Naive thymus-derived CD4-positive, alpha-beta T cell (primary cell): ENCODE data around the gene APLP1. TPM values are rescaled to one million over a fixed set of nuclear protein-coding genes. Genes with fewer than 3 reads are reported as not detected.
"Not testable (repeated sequence)": the region's sequence is repeated elsewhere in the genome, so short reads cannot be mapped to it uniquely, and the experiment has no call there.

ENCODE experiments used
- ATAC-seq: fragments of 150-1000 bp; cut with Tn5 transposase; 2 replicates; pipeline ENCODE4 v1.10.0; 2021; ENCODE audit warnings: mild to moderate bottlenecking, moderate library complexity
- CTCF ChIA-PET: fragments of 350-600 bp; sonication (Branson Sonifier 250); formaldehyde crosslinking; loops from one replicate; lab custom pipeline; 2021; ENCODE audit warnings: antibody characterized with exemption; lab: Charles Lee
- POLR2A ChIA-PET: fragments of 350-600 bp; sonication (Branson Sonifier 250); formaldehyde crosslinking; loops from one replicate; lab custom pipeline; 2021; ENCODE audit warnings: antibody characterized with exemption, inconsistent platforms; lab: Charles Lee
- DNase-seq, 9 donors: peaks; one replicate each; pipeline versions ENCODE4 v3.0.0 to v3.0.0-alpha.2; 2020 to 2022; ENCODE audit warnings: mixed read lengths in 1 of 9
- H3K27ac ChIP-seq: one replicate; pipeline ENCODE4 v1.7.0; 2013; ENCODE audit warnings: mild to moderate bottlenecking, low read depth, low read length, moderate library complexity
- H3K27me3 ChIP-seq, 2 donors: one replicate each; pipeline ENCODE4 v1.7.0; 2013; ENCODE audit warnings: low read length in 2 of 2, mild to moderate bottlenecking in 2 of 2, moderate library complexity in 2 of 2; ENCODE audit not compliant: control insufficient read depth in 2 of 2, insufficient read depth in 2 of 2
- H3K36me3 ChIP-seq, 3 experiments: 1 replicate in 2 of 3; 2 replicates in 1 of 3; pipeline ENCODE4 v1.7.0; 2013; ENCODE audit warnings: low read length in 3 of 3, mild to moderate bottlenecking in 3 of 3, moderate library complexity in 1 of 3; ENCODE audit not compliant: insufficient read depth in 3 of 3, control insufficient read depth in 2 of 3
- H3K4me1 ChIP-seq, 2 donors: one replicate each; pipeline ENCODE4 v1.7.0; 2013; ENCODE audit warnings: low read length in 2 of 2, mild to moderate bottlenecking in 2 of 2, moderate library complexity in 1 of 2; ENCODE audit not compliant: control insufficient read depth in 2 of 2, insufficient read depth in 2 of 2
- H3K4me3 ChIP-seq: 2 replicates; pipeline ENCODE4 v1.7.0; 2013; ENCODE audit warnings: mild to moderate bottlenecking, low read length
- H3K9me3 ChIP-seq, 3 experiments: 1 replicate in 2 of 3; 2 replicates in 1 of 3; pipeline ENCODE4 v1.7.0; 2013; ENCODE audit warnings: low read length in 3 of 3; ENCODE audit not compliant: control insufficient read depth in 2 of 3
- H3K27ac Mint-ChIP-seq, 9 donors: one replicate each; pipeline ENCODE4 v1.8.0; 2020 to 2022; ENCODE audit warnings: mixed read lengths in 9 of 9, mild to moderate bottlenecking in 8 of 9, moderate library complexity in 5 of 9, inconsistent platforms in 2 of 9
- H3K27me3 Mint-ChIP-seq, 5 donors: one replicate each; pipeline ENCODE4 v1.8.0; 2021 to 2022; ENCODE audit warnings: mixed read lengths in 5 of 5, mild to moderate bottlenecking in 1 of 5
- H3K36me3 Mint-ChIP-seq, 5 donors: one replicate each; pipeline ENCODE4 v1.8.0; 2020 to 2022; ENCODE audit warnings: mixed read lengths in 5 of 5, mild to moderate bottlenecking in 3 of 5, inconsistent platforms in 1 of 5
- H3K4me1 Mint-ChIP-seq, 7 donors: one replicate each; pipeline ENCODE4 v1.8.0; 2020 to 2022; ENCODE audit warnings: mixed read lengths in 7 of 7, mild to moderate bottlenecking in 3 of 7, inconsistent platforms in 1 of 7
- H3K4me3 Mint-ChIP-seq, 10 donors: one replicate each; pipeline ENCODE4 v1.8.0; 2020 to 2022; ENCODE audit warnings: mild to moderate bottlenecking in 10 of 10, mixed read lengths in 10 of 10, moderate library complexity in 6 of 10, inconsistent platforms in 2 of 10
- H3K9me3 Mint-ChIP-seq, 11 donors: one replicate each; pipeline ENCODE4 v1.8.0; 2020 to 2022; ENCODE audit warnings: mixed read lengths in 11 of 11, mild to moderate bottlenecking in 4 of 11, inconsistent platforms in 1 of 11, moderate library complexity in 1 of 11
- intact Hi-C, 2 donors: fragments of 100-400 bp; cut with micrococcal nuclease; formaldehyde crosslinking; loops; one replicate each; pipeline ENCODE4 v1.15.1; 2023
- polyA plus RNA-seq, 2 donors: library from polyadenylated mRNA; unstranded; fragments of 300-500 nt; fragmentation: Illumina TruSeq; gene quantifications; one replicate each; pipeline ENCODE4 v1.2.3, GENCODE V29; 2021
- total RNA-seq, 6 experiments: library from RNA in 5 of 6; stranded (reverse) in 5 of 6; gene quantifications; 1 replicate in 5 of 6; 2 replicates in 1 of 6; pipeline ENCODE4 v1.2.3 and lab custom pipeline; 2021 to 2026

APLP1 gene
- total and polyA plus RNA-seq, 7 experiments from 2014 or later = 2.4 TPM; not detected in 6

- no peaks in the 10 kb centered on the region for H3K27me3 Mint-ChIP-seq
- peak overlapping the region in 9 of 10 donors; percentile 30 to 77 (median 66) for H3K4me3 Mint-ChIP-seq
- Histone ChIP-seq H3K4me1 (peaks cover 18 to 21% of the 10 kb centered on the region in 2 donors), H3K27ac (peak overlapping the region; percentile 36), H3K4me3 (no peak overlapping the region), H3K9me3 (no peaks in the 10 kb centered on the region), H3K27me3 (no peaks in the 10 kb centered on the region), H3K36me3 (peaks cover 0 to 4% (median 0%) of the 10 kb centered on the region in 3 experiments)
- CTCF ChIA-PET = interaction anchor here (1.4 kb wide), 1 partner anchor 27 kb away, joined by 9 read pairs; no protein-coding TSS in a partner anchor
- ATAC-seq = peak; percentile 92
- peaks cover 21 to 49% (median 38%) of the 10 kb centered on the region in 7 donors for H3K4me1 Mint-ChIP-seq
- no peaks in the 10 kb centered on the region for H3K36me3 Mint-ChIP-seq
- POLR2A ChIA-PET = interaction anchor here (1.0 to 1.6 kb wide), 4 partner anchors 9 to 93 kb away, joined by 3 to 8 read pairs (median 4); partner anchors contain the start of gene NFKBID
- peak overlapping the region; percentile 42 to 89 (median 63) for H3K27ac Mint-ChIP-seq
- H3K9me3 Mint-ChIP-seq = no peaks in the 10 kb centered on the region
- DNase-seq = peak in 3 of 9 donors; percentile 17 to 32 (median 20)
- intact Hi-C loops = no loop called here
These were observed 40.8 kb downstream of the APLP1 start for GRCh38 chr19:35908973-35909683.

DNA sequence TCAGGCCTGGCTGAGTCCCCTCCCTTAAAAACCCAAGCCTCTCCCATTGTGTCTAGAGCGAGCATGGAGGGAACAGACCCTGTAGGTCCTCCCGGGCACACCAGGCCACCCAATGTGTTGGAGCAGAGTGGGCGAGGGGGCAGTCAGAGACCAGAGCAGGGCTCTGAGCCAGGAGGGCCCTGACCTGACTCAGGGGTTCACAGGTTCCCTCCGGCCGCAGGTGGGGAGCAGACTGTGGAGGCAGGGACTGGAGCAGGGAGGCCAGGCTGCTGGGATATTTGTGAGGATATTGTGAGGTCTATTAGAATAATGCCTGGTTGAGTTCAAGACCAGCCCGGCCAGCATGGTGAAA, 41.3 kb downstream of the APLP1 start:
- H3K4me3 Mint-ChIP-seq = peak overlapping the region in 2 of 10 donors; percentile 38 to 66
- peak overlapping the region in 5 of 9 donors; percentile 45 to 89 (median 71) for H3K27ac Mint-ChIP-seq
- no peaks in the 10 kb centered on the region for H3K27me3 Mint-ChIP-seq
- ATAC-seq = no peak
- H3K4me3 ChIP-seq = no peak overlapping the region
- H3K4me1 Mint-ChIP-seq = peaks cover 16 to 44% (median 33%) of the 10 kb centered on the region in 7 donors
- DNase-seq = no peak
- H3K27me3 ChIP-seq = no peaks in the 10 kb centered on the region
- no peaks in the 10 kb centered on the region for H3K36me3 ChIP-seq
- H3K9me3 Mint-ChIP-seq = no peaks in the 10 kb centered on the region
- peaks cover 13 to 16% of the 10 kb centered on the region in 2 donors for H3K4me1 ChIP-seq
- intact Hi-C loops = no loop called here
- no peaks in the 10 kb centered on the region for H3K36me3 Mint-ChIP-seq
- H3K9me3 ChIP-seq = no peaks in the 10 kb centered on the region
- no peak overlapping the region for H3K27ac ChIP-seq
- ChIA-PET CTCF (interaction anchor here (1.0 to 1.4 kb wide), 2 partner anchors 21 to 28 kb away, joined by 3 to 9 read pairs; no protein-coding TSS in a partner anchor), POLR2A (interaction anchor here (1.6 kb wide), 1 partner anchor 22 kb away, joined by 8 read pairs; no protein-coding TSS in a partner anchor)

GRCh38 chr19:35910355-35910754, 42.0 kb downstream of the APLP1 start:
- CTCF ChIA-PET = interaction anchor here (1.0 kb wide), 1 partner anchor 21 kb away, joined by 3 read pairs; no protein-coding TSS in a partner anchor
- H3K36me3 ChIP-seq, H3K9me3 ChIP-seq, ATAC-seq, H3K27ac ChIP-seq, DNase-seq, H3K9me3 Mint-ChIP-seq, H3K27me3 Mint-ChIP-seq, H3K36me3 Mint-ChIP-seq, H3K4me3 ChIP-seq, H3K27ac Mint-ChIP-seq, intact Hi-C loops, H3K27me3 ChIP-seq, H3K4me3 Mint-ChIP-seq: not testable (repeated sequence)
- peaks cover 11 to 37% (median 27%) of the 10 kb centered on the region in 7 donors for H3K4me1 Mint-ChIP-seq
- POLR2A ChIA-PET = interaction anchor here (1.7 kb wide), 1 partner anchor 12 kb away, joined by 3 read pairs; no protein-coding TSS in a partner anchor
- H3K4me1 ChIP-seq = peaks cover 7 to 11% of the 10 kb centered on the region in 2 donors

- no peaks in the 10 kb centered on the region for H3K36me3 ChIP-seq
- H3K9me3 Mint-ChIP-seq = peaks cover 0 to 1% (median 0%) of the 10 kb centered on the region in 11 donors
- H3K27ac Mint-ChIP-seq = peak overlapping the region in 1 of 9 donors; percentile 31
- H3K4me1 ChIP-seq = peaks cover 7 to 11% of the 10 kb centered on the region in 2 donors
- H3K4me3 ChIP-seq = no peak overlapping the region
- no peak for DNase-seq
- H3K9me3 ChIP-seq = no peaks in the 10 kb centered on the region
- ChIA-PET CTCF (no interaction called here), POLR2A (interaction anchor here (1.7 kb wide), 1 partner anchor 11 kb away, joined by 3 read pairs; no protein-coding TSS in a partner anchor)
- H3K27me3 Mint-ChIP-seq = no peaks in the 10 kb centered on the region
- no peak for ATAC-seq
- H3K27ac ChIP-seq = no peak overlapping the region
- H3K27me3 ChIP-seq = no peaks in the 10 kb centered on the region
- H3K4me1 Mint-ChIP-seq = peaks cover 11 to 37% (median 27%) of the 10 kb centered on the region in 7 donors
- H3K36me3 Mint-ChIP-seq = no peaks in the 10 kb centered on the region
- intact Hi-C loops = no loop called here
- H3K4me3 Mint-ChIP-seq = no peak overlapping the region
These were observed 42.8 kb downstream of the APLP1 start for GRCh38 chr19:35911173-35911572.

DNA sequence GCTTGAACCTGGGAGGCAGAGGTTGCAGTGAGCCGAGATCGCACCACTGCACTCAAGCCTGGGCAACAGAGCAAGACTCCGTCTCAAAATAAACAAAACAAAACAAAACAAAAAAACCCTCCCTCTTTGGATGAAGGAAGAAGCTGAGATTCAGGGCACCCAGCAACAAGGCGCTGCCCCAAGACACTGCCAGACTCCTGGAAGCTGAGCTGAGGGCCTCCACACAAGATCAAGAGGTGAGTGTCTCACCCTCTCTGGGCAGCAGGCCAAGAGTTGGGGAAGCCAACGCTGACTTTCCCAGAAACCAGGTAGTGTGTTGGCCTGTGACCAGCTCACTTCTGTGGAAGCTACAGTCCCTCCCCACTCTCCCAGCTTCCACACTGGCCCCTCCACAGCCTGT, 43.4 kb downstream of the APLP1 start:
- Histone ChIP-seq H3K9me3 (no peaks in the 10 kb centered on the region), H3K4me1 (peaks cover 7 to 11% of the 10 kb centered on the region in 2 donors), H3K36me3 (no peaks in the 10 kb centered on the region), H3K27me3 (no peaks in the 10 kb centered on the region), H3K27ac (no peak overlapping the region), H3K4me3 (no peak overlapping the region)
- Mint-ChIP-seq H3K4me1 (peaks cover 11 to 37% (median 26%) of the 10 kb centered on the region in 7 donors), H3K9me3 (peaks cover 0 to 1% (median 0%) of the 10 kb centered on the region in 11 donors), H3K27ac (peak overlapping the region in 1 of 9 donors; percentile 58), H3K36me3 (no peaks in the 10 kb centered on the region), H3K27me3 (no peaks in the 10 kb centered on the region), H3K4me3 (no peak overlapping the region)
- no peak for DNase-seq
- ATAC-seq = no peak
- CTCF ChIA-PET = no interaction called here
- intact Hi-C loops = no loop called here
- POLR2A ChIA-PET = interaction anchor here (0.6 to 1.7 kb wide), 3 partner anchors 10 to 1530 kb away, joined by 3 read pairs; no protein-coding TSS in a partner anchor

- DNase-seq = no peak
- POLR2A ChIA-PET = interaction anchor here (1.0 kb wide), 1 partner anchor 10 kb away, joined by 3 read pairs; no protein-coding TSS in a partner anchor
These were observed 45.2 kb downstream of the APLP1 start for GRCh38 chr19:35913589-35913988.

More at GRCh38 chr19:35913589-35913988, 45.2 kb downstream of the APLP1 start:
- Mint-ChIP-seq H3K36me3 (no peaks in the 10 kb centered on the region), H3K27me3 (no peaks in the 10 kb centered on the region), H3K4me1 (peaks cover 11 to 24% (median 21%) of the 10 kb centered on the region in 7 donors), H3K4me3 (no peak overlapping the region), H3K9me3 (peaks cover 0 to 1% (median 0%) of the 10 kb centered on the region in 11 donors), H3K27ac (no peak overlapping the region)
- no peak overlapping the region for H3K27ac ChIP-seq
- no peaks in the 10 kb centered on the region for H3K9me3 ChIP-seq
- no peak overlapping the region for H3K4me3 ChIP-seq
- intact Hi-C loops = no loop called here
- CTCF ChIA-PET = no interaction called here
- H3K27me3 ChIP-seq = no peaks in the 10 kb centered on the region
- H3K4me1 ChIP-seq = peaks cover 0 to 11% of the 10 kb centered on the region in 2 donors
- no peaks in the 10 kb centered on the region for H3K36me3 ChIP-seq
- ATAC-seq = no peak
